Measurements from ENCODE around the gene KCNC1.

Gene KCNC1

GRCh38 chr11:17779861-17780594 is 45.4 kb downstream of the KCNC1 start:
- Histone ChIP-seq H3K27me3 (ENCODE audit: control insufficient read depth, insufficient read depth, low read length) (no peaks in the 10 kb centered on the region), H3K9ac (ENCODE audit: low read length) (no peak overlapping the region), H3K36me3 (ENCODE audit: control insufficient read depth, low read depth, low read length) (no peaks in the 10 kb centered on the region), H3K4me1 (ENCODE audit: control insufficient read depth, low read depth, low read length) (no peaks in the 10 kb centered on the region), H3K9me3 (ENCODE audit: control insufficient read depth, low read depth, low read length) (no peaks in the 10 kb centered on the region), H3K27ac (ENCODE audit: low read length) (no peak overlapping the region), H3K4me3 (ENCODE audit: low read length) (no peak overlapping the region)

- Histone ChIP-seq H3K4me1 (ENCODE audit: control insufficient read depth, low read depth, low read length) (no peaks in the 10 kb centered on the region), H3K4me3 (ENCODE audit: low read length) (no peak overlapping the region)
Measured at GRCh38 chr11:17780668-17781067, 46.1 kb downstream of the KCNC1 start.

GRCh38 chr11:17781221-17781620 is 46.6 kb downstream of the KCNC1 start:
- Histone ChIP-seq H3K4me1 (ENCODE audit: control insufficient read depth, low read depth, low read length) (no peaks in the 10 kb centered on the region), H3K9me3 (ENCODE audit: control insufficient read depth, low read depth, low read length) (no peaks in the 10 kb centered on the region), H3K36me3 (ENCODE audit: control insufficient read depth, low read depth, low read length) (no peaks in the 10 kb centered on the region), H3K9ac (ENCODE audit: low read length) (no peak overlapping the region), H3K27me3 (ENCODE audit: control insufficient read depth, insufficient read depth, low read length) (no peaks in the 10 kb centered on the region), H3K4me3 (ENCODE audit: low read length) (no peak overlapping the region), H3K27ac (ENCODE audit: low read length) (no peak overlapping the region)

More at GRCh38 chr11:17780668-17781067, 46.1 kb downstream of the KCNC1 start:
- no peaks in the 10 kb centered on the region for H3K27me3 ChIP-seq (ENCODE audit: control insufficient read depth, insufficient read depth, low read length)
- H3K9ac ChIP-seq (ENCODE audit: low read length), result no peak overlapping the region
- H3K9me3 ChIP-seq (ENCODE audit: control insufficient read depth, low read depth, low read length), result no peaks in the 10 kb centered on the region
- H3K36me3 ChIP-seq (ENCODE audit: control insufficient read depth, low read depth, low read length), result no peaks in the 10 kb centered on the region
- H3K27ac ChIP-seq (ENCODE audit: low read length), result no peak overlapping the region

DNA sequence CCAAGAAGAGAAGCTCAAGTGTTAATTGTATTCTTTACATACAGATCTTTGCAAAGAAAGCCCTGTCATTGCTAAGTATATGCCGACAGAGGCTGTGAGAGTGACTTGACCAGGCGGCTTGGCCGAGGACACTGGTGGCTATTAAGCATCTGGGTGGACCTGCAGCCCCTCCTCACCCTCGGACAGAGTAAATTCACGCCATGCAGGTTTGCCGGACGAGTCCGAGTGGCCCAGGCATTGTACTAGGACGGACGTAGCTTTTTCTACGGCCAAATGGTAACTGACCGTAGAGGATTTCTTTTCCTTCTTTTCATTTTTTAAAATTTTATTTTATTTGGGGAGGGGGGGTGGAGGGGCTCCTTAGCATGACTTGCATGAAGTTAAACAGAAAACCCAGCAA is 47.0 kb downstream of the KCNC1 start:
- Histone ChIP-seq H3K9me3 (ENCODE audit: control insufficient read depth, low read depth, low read length) (no peaks in the 10 kb centered on the region), H3K4me1 (ENCODE audit: control insufficient read depth, low read depth, low read length) (no peaks in the 10 kb centered on the region), H3K36me3 (ENCODE audit: control insufficient read depth, low read depth, low read length) (no peaks in the 10 kb centered on the region), H3K27me3 (ENCODE audit: control insufficient read depth, insufficient read depth, low read length) (no peaks in the 10 kb centered on the region), H3K27ac (ENCODE audit: low read length) (no peak overlapping the region), H3K9ac (ENCODE audit: low read length) (no peak overlapping the region), H3K4me3 (ENCODE audit: low read length) (no peak overlapping the region)

GRCh38 chr11:17782145-17782544 is 47.6 kb downstream of the KCNC1 start:
- H3K9me3 ChIP-seq (ENCODE audit: control insufficient read depth, low read depth, low read length), result no peaks in the 10 kb centered on the region
- no peaks in the 10 kb centered on the region for H3K4me1 ChIP-seq (ENCODE audit: control insufficient read depth, low read depth, low read length)
- no peak overlapping the region for H3K27ac ChIP-seq (ENCODE audit: low read length)
- H3K4me3 ChIP-seq (ENCODE audit: low read length), result no peak overlapping the region
- H3K27me3 ChIP-seq (ENCODE audit: control insufficient read depth, insufficient read depth, low read length), result no peaks in the 10 kb centered on the region
- H3K9ac ChIP-seq (ENCODE audit: low read length), result no peak overlapping the region
- no peaks in the 10 kb centered on the region for H3K36me3 ChIP-seq (ENCODE audit: control insufficient read depth, low read depth, low read length)

DNA sequence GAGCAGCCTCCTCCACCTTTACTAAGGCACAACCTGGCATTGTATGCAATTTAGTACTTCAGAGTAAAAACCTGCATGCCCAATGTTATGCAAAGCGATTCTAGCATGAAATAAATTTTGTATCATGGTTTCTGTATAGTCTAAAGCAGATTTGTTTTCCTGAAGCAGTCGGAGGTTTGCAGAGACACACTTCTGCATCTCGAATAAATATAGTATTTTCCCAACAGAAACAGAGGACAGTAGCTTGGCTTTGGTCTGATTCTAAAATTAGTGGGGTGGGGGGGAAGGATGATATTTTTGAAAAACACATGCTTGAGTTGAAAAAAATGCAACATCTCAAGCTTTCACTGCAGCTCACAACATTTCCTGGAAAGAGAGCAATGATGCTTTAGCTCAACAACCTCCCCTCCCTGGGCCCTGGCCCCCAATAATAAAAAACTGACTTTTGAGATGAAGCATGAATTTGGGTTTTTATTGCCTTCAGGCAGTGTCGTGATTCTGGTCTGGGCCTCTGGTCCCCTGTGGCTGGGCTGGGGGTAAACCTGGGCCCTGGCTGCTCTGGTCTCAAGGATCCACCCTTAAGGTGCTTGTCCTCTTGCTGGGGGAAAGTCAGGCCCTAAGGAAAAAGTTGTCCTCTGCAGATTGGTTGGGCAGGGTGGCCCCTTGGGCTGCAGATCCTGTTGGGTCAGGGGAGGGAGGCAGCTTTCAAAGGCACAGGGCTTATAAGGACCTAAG is 48.2 kb downstream of the KCNC1 start:
- no peak overlapping the region for H3K9ac ChIP-seq (ENCODE audit: low read length)
- H3K36me3 ChIP-seq (ENCODE audit: control insufficient read depth, low read depth, low read length), result no peaks in the 10 kb centered on the region
- H3K27ac ChIP-seq (ENCODE audit: low read length), result no peak overlapping the region
- no peaks in the 10 kb centered on the region for H3K27me3 ChIP-seq (ENCODE audit: control insufficient read depth, insufficient read depth, low read length)
- H3K4me1 ChIP-seq (ENCODE audit: control insufficient read depth, low read depth, low read length), result no peaks in the 10 kb centered on the region
- H3K9me3 ChIP-seq (ENCODE audit: control insufficient read depth, low read depth, low read length), result no peaks in the 10 kb centered on the region
- no peak overlapping the region for H3K4me3 ChIP-seq (ENCODE audit: low read length)

DNA sequence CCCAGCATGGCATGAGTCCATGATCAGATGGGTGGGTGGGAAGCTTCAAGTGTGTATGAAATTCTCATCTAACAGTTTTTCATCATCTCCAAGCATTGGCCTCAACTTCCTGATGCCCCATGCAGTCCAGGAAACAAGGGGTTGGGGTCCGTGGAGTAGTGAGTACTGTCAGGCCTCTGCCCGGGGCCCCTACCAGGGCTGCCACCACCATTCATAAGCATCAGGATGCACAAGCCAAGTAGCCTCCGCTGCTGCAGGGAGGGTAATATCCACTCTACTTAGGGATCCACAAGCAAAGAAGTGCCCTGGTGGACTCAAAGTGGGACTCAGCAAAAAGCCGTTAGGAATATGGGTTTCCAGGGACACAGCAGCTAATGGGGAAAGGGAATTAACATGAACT is 49.3 kb downstream of the KCNC1 start:
- H3K4me1 ChIP-seq (ENCODE audit: control insufficient read depth, low read depth, low read length), result no peaks in the 10 kb centered on the region
- no peak overlapping the region for H3K4me3 ChIP-seq (ENCODE audit: low read length)
- no peaks in the 10 kb centered on the region for H3K27me3 ChIP-seq (ENCODE audit: control insufficient read depth, insufficient read depth, low read length)
- no peaks in the 10 kb centered on the region for H3K36me3 ChIP-seq (ENCODE audit: control insufficient read depth, low read depth, low read length)
- no peak overlapping the region for H3K9ac ChIP-seq (ENCODE audit: low read length)
- no peaks in the 10 kb centered on the region for H3K9me3 ChIP-seq (ENCODE audit: control insufficient read depth, low read depth, low read length)
- H3K27ac ChIP-seq (ENCODE audit: low read length), result no peak overlapping the region

- Histone ChIP-seq H3K27me3 (ENCODE audit: control insufficient read depth, insufficient read depth, low read length) (no peaks in the 10 kb centered on the region), H3K36me3 (ENCODE audit: control insufficient read depth, low read depth, low read length) (no peaks in the 10 kb centered on the region), H3K4me1 (ENCODE audit: control insufficient read depth, low read depth, low read length) (no peaks in the 10 kb centered on the region), H3K9ac (ENCODE audit: low read length) (no peak overlapping the region), H3K27ac (ENCODE audit: low read length) (no peak overlapping the region), H3K9me3 (ENCODE audit: control insufficient read depth, low read depth, low read length) (no peaks in the 10 kb centered on the region), H3K4me3 (ENCODE audit: low read length) (no peak overlapping the region)
Measured at GRCh38 chr11:17786824-17787525, 52.4 kb downstream of the KCNC1 start.

DNA sequence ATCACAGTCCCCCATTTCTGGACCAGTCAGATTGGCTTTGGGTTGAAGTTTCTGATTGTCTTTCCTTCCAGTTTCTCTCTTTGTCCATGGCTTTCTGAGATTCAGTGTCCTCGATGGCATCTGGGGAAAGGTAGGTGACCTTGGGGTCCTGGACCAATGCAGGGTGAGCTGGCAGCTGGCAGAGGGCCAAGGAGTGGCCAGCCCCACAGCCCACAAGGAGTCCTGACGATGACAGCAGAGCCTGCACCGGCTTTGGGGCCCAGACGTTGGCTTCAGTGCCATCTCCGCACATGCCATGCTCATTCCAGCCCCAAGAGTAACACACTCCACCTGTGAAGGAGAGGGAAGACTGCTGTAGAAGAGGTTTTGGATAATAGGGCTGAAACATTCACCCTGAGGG is 53.5 kb downstream of the KCNC1 start:
- no peaks in the 10 kb centered on the region for H3K27me3 ChIP-seq (ENCODE audit: control insufficient read depth, insufficient read depth, low read length)
- H3K27ac ChIP-seq (ENCODE audit: low read length), result no peak overlapping the region
- H3K36me3 ChIP-seq (ENCODE audit: control insufficient read depth, low read depth, low read length), result no peaks in the 10 kb centered on the region
- no peak overlapping the region for H3K9ac ChIP-seq (ENCODE audit: low read length)
- no peaks in the 10 kb centered on the region for H3K4me1 ChIP-seq (ENCODE audit: control insufficient read depth, low read depth, low read length)
- no peaks in the 10 kb centered on the region for H3K9me3 ChIP-seq (ENCODE audit: control insufficient read depth, low read depth, low read length)
- no peak overlapping the region for H3K4me3 ChIP-seq (ENCODE audit: low read length)

DNA sequence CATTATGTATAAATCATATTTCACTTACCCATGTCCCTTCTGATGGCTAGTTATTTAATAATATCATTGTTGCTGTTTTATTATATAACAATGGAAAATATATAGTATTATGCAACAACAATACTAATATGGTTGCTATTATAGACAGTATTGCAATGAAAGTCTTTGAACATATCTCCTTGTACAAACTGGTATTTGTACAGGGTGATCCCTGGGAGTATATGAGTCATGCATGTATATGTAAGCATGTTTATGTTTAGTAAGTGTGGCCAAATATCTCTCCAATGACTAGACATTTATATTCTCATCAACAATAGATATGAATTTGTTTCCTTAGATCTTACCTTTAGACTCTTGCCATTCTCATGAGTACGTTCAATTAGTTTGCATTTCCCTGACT is 55.9 kb downstream of the KCNC1 start:
- H3K9me3 ChIP-seq (ENCODE audit: control insufficient read depth, low read depth, low read length), result no peaks in the 10 kb centered on the region
- H3K36me3 ChIP-seq (ENCODE audit: control insufficient read depth, low read depth, low read length), result no peaks in the 10 kb centered on the region
- H3K27ac ChIP-seq (ENCODE audit: low read length), result no peak overlapping the region
- H3K4me1 ChIP-seq (ENCODE audit: control insufficient read depth, low read depth, low read length), result no peaks in the 10 kb centered on the region
- no peak overlapping the region for H3K4me3 ChIP-seq (ENCODE audit: low read length)
- H3K27me3 ChIP-seq (ENCODE audit: control insufficient read depth, insufficient read depth, low read length), result no peaks in the 10 kb centered on the region
- H3K9ac ChIP-seq (ENCODE audit: low read length), result no peak overlapping the region

GRCh38 chr11:17791144-17791543 is 56.6 kb downstream of the KCNC1 start:
- Histone ChIP-seq H3K27me3 (ENCODE audit: control insufficient read depth, insufficient read depth, low read length) (no peaks in the 10 kb centered on the region), H3K4me1 (ENCODE audit: control insufficient read depth, low read depth, low read length) (no peaks in the 10 kb centered on the region), H3K9ac (ENCODE audit: low read length) (no peak overlapping the region), H3K27ac (ENCODE audit: low read length) (no peak overlapping the region), H3K9me3 (ENCODE audit: control insufficient read depth, low read depth, low read length) (no peaks in the 10 kb centered on the region), H3K4me3 (ENCODE audit: low read length) (no peak overlapping the region), H3K36me3 (ENCODE audit: control insufficient read depth, low read depth, low read length) (no peaks in the 10 kb centered on the region)

Measured in iPS-18a (cell line).